Glutamatergic neuron (in vitro differentiated cells): ENCODE data around the gene EMP2. TPM values are rescaled to one million over a fixed set of nuclear protein-coding genes. Genes with fewer than 3 reads are reported as not detected.

Experiments
- DNase-seq: peaks from one replicate; pipeline ENCODE4 v3.0.0; 2022
- H3K27ac Mint-ChIP-seq: one replicate; pipeline ENCODE4 v1.8.0; 2020; ENCODE audit warnings: mild to moderate bottlenecking, mixed read lengths, inconsistent platforms; ENCODE audit not compliant: unreplicated experiment
- H3K27me3 Mint-ChIP-seq: one replicate; pipeline ENCODE4 v1.8.0; 2020; ENCODE audit warnings: mild to moderate bottlenecking, moderate library complexity, mixed read lengths, inconsistent platforms; ENCODE audit not compliant: unreplicated experiment
- H3K36me3 Mint-ChIP-seq: one replicate; pipeline ENCODE4 v1.8.0; 2020; ENCODE audit warnings: mild to moderate bottlenecking, mixed read lengths, inconsistent platforms; ENCODE audit not compliant: unreplicated experiment
- H3K4me1 Mint-ChIP-seq: one replicate; pipeline ENCODE4 v1.8.0; 2020; ENCODE audit warnings: mild to moderate bottlenecking, low read depth, mixed read lengths, inconsistent platforms; ENCODE audit not compliant: unreplicated experiment
- H3K4me3 Mint-ChIP-seq: one replicate; pipeline ENCODE4 v1.8.0; 2020; ENCODE audit warnings: mild to moderate bottlenecking, mixed read lengths, inconsistent platforms; ENCODE audit not compliant: unreplicated experiment
- H3K9me3 Mint-ChIP-seq: one replicate; pipeline ENCODE4 v1.8.0; 2020; ENCODE audit warnings: mild to moderate bottlenecking, moderate library complexity, mixed read lengths, inconsistent platforms; ENCODE audit not compliant: unreplicated experiment
- total RNA-seq: library from RNA; stranded (reverse); fragmentation: NEBNext Ultra II Directional; extraction: Animal tissue kit (Norgen Biotek cat#: 25700); gene quantifications from one replicate; pipeline ENCODE4 v1.2.1, GENCODE V29; 2021; ENCODE audit not compliant: unreplicated experiment
- TF ChIP-seq, protein P1 (sequence below): fragments of 200-600 bp; sonication (generic); IDR thresholded peaks from one replicate; pipeline ENCODE4 v1.5.0; 2021; ENCODE audit not compliant: partially characterized antibody, unreplicated experiment

Gene EMP2
- total RNA-seq, 1 donor from 2014 or later = 27.8 TPM

DNA sequence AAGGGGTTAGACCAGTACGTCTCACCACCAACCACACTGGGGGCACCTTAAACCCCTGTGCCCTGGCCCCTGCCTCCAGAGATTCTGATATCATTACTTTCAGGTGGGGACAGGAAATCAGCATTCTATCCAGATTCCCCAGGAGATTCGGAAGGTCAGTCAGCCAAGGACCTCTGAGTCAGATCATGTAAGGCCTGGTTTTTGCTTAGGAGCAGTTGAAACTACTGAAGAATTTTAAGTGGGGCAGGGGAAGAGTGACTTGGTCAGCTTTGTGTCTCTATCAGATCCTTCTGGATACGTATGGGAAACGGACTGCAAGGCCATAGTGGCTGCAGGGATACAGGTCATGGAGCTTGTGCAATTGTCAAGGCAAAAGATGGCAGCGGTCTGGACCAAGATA is 9.0 kb downstream of the EMP2 start:
- Mint-ChIP-seq H3K27ac (no peak overlapping the region), H3K4me1 (peaks cover 3% of the 10 kb centered on the region), H3K36me3 (no peaks in the 10 kb centered on the region), H3K4me3 (no peak overlapping the region), H3K27me3 (peaks cover 4% of the 10 kb centered on the region), H3K9me3 (peaks cover 9% of the 10 kb centered on the region)
- TF ChIP-seq, protein P1, sequence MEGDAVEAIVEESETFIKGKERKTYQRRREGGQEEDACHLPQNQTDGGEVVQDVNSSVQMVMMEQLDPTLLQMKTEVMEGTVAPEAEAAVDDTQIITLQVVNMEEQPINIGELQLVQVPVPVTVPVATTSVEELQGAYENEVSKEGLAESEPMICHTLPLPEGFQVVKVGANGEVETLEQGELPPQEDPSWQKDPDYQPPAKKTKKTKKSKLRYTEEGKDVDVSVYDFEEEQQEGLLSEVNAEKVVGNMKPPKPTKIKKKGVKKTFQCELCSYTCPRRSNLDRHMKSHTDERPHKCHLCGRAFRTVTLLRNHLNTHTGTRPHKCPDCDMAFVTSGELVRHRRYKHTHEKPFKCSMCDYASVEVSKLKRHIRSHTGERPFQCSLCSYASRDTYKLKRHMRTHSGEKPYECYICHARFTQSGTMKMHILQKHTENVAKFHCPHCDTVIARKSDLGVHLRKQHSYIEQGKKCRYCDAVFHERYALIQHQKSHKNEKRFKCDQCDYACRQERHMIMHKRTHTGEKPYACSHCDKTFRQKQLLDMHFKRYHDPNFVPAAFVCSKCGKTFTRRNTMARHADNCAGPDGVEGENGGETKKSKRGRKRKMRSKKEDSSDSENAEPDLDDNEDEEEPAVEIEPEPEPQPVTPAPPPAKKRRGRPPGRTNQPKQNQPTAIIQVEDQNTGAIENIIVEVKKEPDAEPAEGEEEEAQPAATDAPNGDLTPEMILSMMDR = no peak
- DNase-seq = no peak

DNA sequence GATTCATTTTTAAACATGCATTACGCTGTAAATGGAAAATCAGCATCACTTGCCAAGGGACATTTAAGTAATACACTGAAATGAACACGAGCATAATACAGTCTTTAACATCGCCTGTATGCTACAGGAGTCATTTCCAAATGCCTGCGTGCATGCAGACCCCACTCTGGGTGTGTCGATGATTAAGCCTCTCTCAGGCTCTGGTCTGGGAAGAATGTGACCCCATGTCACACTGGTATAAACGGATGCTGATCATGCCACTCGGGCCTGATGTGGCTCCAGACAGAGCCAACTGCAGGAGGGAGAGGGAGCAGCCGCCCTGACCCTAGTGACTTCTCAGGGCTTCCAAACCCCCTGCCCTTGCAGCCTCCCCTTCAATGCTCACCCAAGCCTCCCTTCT is 10.8 kb downstream of the EMP2 start:
- TF ChIP-seq, protein P1 = no peak
- Mint-ChIP-seq H3K27ac (no peak overlapping the region), H3K9me3 (peaks cover 9% of the 10 kb centered on the region), H3K4me1 (no peaks in the 10 kb centered on the region), H3K4me3 (no peak overlapping the region), H3K36me3 (no peaks in the 10 kb centered on the region), H3K27me3 (peaks cover 4% of the 10 kb centered on the region)
- DNase-seq = no peak

DNA sequence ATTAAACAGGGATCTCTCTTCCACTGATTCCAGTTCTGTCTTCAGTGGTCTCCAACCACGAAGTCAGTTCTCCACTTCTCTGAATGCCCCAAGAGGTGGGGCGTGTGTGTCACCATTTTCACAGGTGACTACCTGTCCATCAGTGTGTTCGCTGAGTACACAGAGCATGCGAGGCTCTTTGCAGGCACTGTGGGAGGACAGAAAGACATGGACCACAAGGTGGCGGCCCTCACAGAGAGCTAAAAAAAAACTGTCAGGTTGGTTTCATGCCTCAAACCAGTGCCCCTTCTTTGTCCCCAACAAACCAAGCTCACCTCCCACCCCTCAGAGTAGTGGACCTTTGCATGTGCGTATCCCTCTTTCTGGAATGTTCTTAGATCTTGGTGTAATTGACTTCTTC is 13.8 kb downstream of the EMP2 start:
- no peak overlapping the region for H3K27ac Mint-ChIP-seq
- peaks cover 18% of the 10 kb centered on the region for H3K36me3 Mint-ChIP-seq
- H3K4me1 Mint-ChIP-seq = no peaks in the 10 kb centered on the region
- TF ChIP-seq, protein P1 = no peak
- DNase-seq = no peak
- no peak overlapping the region for H3K4me3 Mint-ChIP-seq
- peaks cover 8% of the 10 kb centered on the region for H3K9me3 Mint-ChIP-seq
- H3K27me3 Mint-ChIP-seq = peaks cover 2% of the 10 kb centered on the region

DNA sequence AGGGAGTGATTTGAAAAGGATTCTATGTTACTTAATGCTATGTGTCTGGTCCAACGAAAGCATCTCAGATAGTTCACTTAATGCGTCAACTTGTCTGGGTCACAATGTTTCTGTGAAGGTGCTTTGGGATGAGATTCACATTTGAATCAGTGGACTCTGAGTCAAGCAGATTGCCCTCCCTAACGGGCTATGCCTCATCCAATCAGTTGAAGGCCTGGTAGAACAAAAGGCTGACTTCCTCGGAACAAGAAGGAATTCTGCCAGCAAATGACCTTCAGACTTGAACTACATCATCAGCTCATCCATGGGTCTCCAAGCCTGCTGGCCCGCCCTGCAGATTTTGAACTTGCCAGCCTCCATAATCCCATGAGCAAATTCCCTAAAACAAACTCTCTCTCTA is 15.2 kb downstream of the EMP2 start:
- DNase-seq = no peak
- H3K27me3 Mint-ChIP-seq = peaks cover 2% of the 10 kb centered on the region
- no peak overlapping the region for H3K27ac Mint-ChIP-seq
- H3K4me3 Mint-ChIP-seq = no peak overlapping the region
- H3K36me3 Mint-ChIP-seq = peaks cover 32% of the 10 kb centered on the region
- TF ChIP-seq, protein P1 = no peak
- peaks cover 10% of the 10 kb centered on the region for H3K9me3 Mint-ChIP-seq
- no peaks in the 10 kb centered on the region for H3K4me1 Mint-ChIP-seq

DNA sequence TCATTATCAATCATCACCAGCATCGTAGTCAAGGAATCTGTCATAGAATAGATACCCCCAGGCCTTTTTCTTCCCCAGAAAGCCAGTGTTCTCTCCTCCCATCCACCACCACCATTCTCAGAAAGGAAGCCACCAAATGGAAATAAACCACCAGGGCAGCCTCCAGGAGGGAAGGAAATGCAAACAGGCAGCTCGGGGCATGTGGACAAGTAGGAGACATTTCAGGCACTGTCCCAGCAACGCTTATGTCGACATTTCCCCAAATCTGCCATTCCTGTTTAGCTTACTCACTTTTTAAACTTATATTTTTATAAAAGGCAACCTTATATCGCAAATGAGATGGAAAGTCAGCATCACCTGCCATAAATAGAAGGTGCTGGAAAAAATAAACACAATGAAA is 15.8 kb downstream of the EMP2 start:
- H3K4me1 Mint-ChIP-seq = no peaks in the 10 kb centered on the region
- TF ChIP-seq, protein P1 = no peak
- H3K9me3 Mint-ChIP-seq = peaks cover 10% of the 10 kb centered on the region
- peaks cover 2% of the 10 kb centered on the region for H3K27me3 Mint-ChIP-seq
- no peak for DNase-seq
- no peak overlapping the region for H3K4me3 Mint-ChIP-seq
- peaks cover 33% of the 10 kb centered on the region for H3K36me3 Mint-ChIP-seq
- no peak overlapping the region for H3K27ac Mint-ChIP-seq
